LNCaP clone FGC (cell line): ENCODE measurements around the gene CKAP5.
A peak's percentile ranks its signal among the peaks of the same experiment; 100 is the strongest.

ENCODE experiments used
- DNase-seq: peaks from one replicate; pipeline ENCODE4 v3.0.0-alpha.2; 2011; ENCODE audit warnings: low read depth
- H3K4me3 ChIP-seq: 2 replicates; pipeline ENCODE4 v1.5.1; 2011; ENCODE audit warnings: mild to moderate bottlenecking, low read depth, low read length, control low read depth
- CTCF ChIP-seq: IDR thresholded peaks from 2 replicates; pipeline ENCODE4 v1.5.1; 2012; ENCODE audit warnings: mild to moderate bottlenecking; ENCODE audit not compliant: control insufficient read depth, insufficient read depth; ENCODE audit errors: extremely low read depth

The CKAP5 gene

GRCh38 chr11:46876471-46876870 lies 30.4 kb upstream of the CKAP5 start:
- TF ChIP-seq CTCF, result no peak
- no peak for DNase-seq
- no peak overlapping the region for H3K4me3 ChIP-seq

GRCh38 chr11:46874586-46874985 lies 28.5 kb upstream of the CKAP5 start:
- TF ChIP-seq CTCF, result no peak
- H3K4me3 ChIP-seq, result no peak overlapping the region
- DNase-seq, result no peak

DNA sequence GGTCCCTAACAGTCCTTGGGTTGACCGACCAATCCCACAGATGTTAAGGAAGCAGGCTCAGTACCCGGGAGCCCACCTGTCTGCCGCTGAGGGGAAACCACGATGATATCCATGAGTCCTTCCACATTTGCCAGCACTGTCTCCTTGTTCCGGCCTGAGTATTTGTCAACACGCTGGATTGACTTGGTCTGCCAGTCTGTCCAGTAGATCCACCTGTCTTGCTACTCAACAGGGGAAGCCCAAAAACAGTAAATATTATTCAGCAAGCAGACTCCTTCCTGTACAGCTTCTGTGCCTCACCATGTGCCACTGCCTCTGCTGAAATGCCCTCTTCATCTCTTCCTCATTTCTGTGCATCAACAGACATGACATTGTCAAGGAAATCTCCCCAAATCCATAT lies 22.8 kb upstream of the CKAP5 start:
- peak; percentile 6 for DNase-seq
- H3K4me3 ChIP-seq, result no peak overlapping the region
- no peak for TF ChIP-seq CTCF

DNA sequence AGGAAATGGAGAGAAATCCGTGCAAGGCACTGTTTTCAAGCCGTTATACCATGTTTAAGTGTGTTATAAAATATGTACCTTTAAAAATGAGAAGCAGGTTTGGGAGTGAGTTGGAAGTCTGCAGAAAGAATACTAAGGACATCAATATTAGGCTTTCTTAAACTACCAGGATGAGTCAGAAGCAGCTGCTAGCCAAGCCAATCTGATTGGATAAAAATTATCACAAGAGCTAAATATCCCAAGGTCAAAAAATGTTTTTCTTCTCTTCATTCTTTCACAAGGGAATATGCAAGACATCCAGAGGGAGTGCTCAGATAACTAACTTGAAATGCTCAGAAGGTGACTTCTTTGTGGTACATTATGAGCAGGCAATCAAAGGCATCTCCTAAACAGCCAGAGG lies 19.3 kb upstream of the CKAP5 start:
- no peak overlapping the region for H3K4me3 ChIP-seq
- TF ChIP-seq CTCF, result no peak
- no peak for DNase-seq

GRCh38 chr11:46860218-46860617 lies 14.1 kb upstream of the CKAP5 start:
- TF ChIP-seq CTCF, result no peak
- no peak overlapping the region for H3K4me3 ChIP-seq
- no peak for DNase-seq

DNA sequence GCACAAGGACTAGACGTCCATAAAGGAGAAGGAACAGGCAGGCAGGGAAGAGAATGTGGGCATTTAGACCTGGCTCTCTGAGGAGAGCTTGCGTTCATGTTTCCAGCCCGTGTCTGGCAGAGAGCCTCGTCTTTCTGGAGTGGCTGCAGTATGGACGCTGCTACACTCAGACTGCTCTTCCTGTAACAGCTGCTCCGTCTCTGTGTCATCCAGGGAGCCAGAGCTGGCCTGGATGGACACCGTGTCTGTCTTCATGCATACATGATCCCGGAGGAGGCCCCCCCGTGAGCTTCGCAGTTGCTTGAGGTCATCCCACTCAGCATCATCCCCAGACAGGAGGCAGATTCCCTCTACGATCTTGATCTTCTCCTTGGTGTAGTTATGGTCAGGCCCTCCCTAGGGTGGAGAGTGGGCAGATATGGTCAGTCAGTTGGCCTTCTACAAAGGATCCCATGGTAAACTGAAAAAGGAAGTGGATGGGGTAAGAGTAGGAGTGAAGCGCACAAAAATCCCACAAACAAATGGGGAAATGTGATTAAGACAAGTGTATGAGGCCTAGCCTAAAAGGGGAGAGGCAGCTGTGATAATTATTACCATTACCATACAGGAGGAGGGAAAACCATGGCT lies 13.0 kb upstream of the CKAP5 start:
- H3K4me3 ChIP-seq, result no peak overlapping the region
- DNase-seq, result no peak
- no peak for TF ChIP-seq CTCF

DNA sequence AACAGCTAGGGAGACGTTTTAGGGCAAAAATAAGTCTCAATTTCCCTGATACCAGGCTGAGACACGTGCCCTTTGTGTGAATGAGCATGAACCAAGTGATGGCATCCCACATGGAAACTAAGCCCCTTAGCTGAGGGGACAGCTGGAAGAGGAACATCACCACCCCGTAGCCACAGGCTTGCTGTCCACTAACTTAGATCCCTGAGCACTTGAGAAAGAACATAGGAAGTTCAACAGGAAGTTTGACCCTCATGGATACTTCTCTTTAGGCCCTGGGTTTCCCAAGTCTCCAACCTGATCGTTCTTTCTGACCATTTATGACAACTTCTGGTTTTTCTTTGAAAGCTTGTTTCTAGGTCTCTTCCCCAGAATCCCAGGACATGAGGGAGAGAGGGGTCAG lies 11.6 kb upstream of the CKAP5 start:
- no peak for TF ChIP-seq CTCF
- no peak for DNase-seq

More for the DNA sequence above, 11.6 kb upstream of the CKAP5 start:
- H3K4me3 ChIP-seq, result no peak overlapping the region
